ENCODE data around the gene RAD21L1. TPM values are rescaled to one million over a fixed set of nuclear protein-coding genes. Genes with fewer than 3 reads are reported as not detected.

RAD21L1 gene
- total and polyA plus RNA-seq, 2 of the 8 experiments (the other 6 are each of a cell fraction or from before 2014, with no cell fraction given), result 0.06 to 0.26 TPM

DNA sequence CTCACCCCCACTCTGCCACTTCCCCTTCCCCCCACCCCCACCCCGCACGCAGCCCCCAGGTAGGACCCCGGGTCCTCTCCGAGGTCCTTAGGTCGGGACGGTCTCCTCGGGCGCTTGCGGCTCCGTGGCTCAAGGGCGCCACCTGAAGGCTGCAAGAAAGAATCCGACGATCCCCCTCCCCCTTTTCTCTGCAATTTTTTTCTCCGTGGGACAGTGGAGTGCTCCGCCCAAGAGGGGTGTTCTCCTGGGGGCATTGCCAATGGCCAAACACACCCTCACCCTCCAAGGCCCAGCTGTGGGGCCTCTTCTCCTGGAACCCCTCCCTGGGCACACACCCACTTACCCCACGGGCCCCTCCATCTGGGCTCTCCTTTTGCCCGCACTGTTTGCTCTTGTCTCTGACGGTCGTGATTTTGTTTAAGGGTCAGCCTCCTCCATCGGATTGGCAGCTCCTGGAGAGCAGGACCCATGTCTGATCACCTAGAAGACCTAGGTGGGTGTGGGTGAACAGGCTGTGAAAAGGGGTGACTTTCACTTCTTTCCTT, 40.0 kb upstream of the RAD21L1 start:
- H3K14ac ChIP-seq (ENCODE audit: insufficient read length), result no peak overlapping the region
- no peaks in the 10 kb centered on the region; a peak in 1 of 8 replicates for H3K36me3 ChIP-seq (ENCODE audit: control insufficient read depth in 2 of 4, insufficient read depth in 4 of 4, low read length in 3 of 4)
- peak overlapping the region; percentile 15 to 63 for H3K4me2 ChIP-seq (ENCODE audit: insufficient read depth in 1 of 2, low read depth in 2 of 2, low read length in 2 of 2)
- H4K5ac ChIP-seq (ENCODE audit: insufficient read length, low read depth, low read length), result no peak overlapping the region
- no peaks in the 10 kb centered on the region for H3K9me3 ChIP-seq (ENCODE audit: insufficient read depth in 2 of 2, low read depth in 1 of 2, low read length in 1 of 2)
- H2BK12ac ChIP-seq (ENCODE audit: low read depth, low read length), result peak overlapping the region; percentile 91
- H3K9ac ChIP-seq (replicated peaks in 1 of 4; ENCODE audit: extremely low read depth in 1 of 4, low read depth in 3 of 4, low read length in 3 of 4), result no peak overlapping the region
- H3K4me1 ChIP-seq (replicated peaks in 1 of 4; ENCODE audit: control insufficient read depth in 3 of 4, insufficient read depth in 4 of 4, low read length in 3 of 4), result peaks cover 0 to 14% (median 8%) of the 10 kb centered on the region in 4 experiments; a peak in 5 of 7 replicates
- no peak overlapping the region; the same call in 1 of the 2 replicates for H3K18ac ChIP-seq (ENCODE audit: extremely low read depth, low read length)
- H3K4me3 ChIP-seq (ENCODE audit: extremely low read depth in 1 of 4, insufficient read depth in 2 of 4, low read depth in 3 of 4, low read length in 4 of 4), result peak overlapping the region in 2 of 4 experiments; percentile 41 to 72; a peak in 4 of 8 replicates
- no peak overlapping the region for H3K27ac ChIP-seq (ENCODE audit: low read depth, low read length)
- no peak overlapping the region for H3K56ac ChIP-seq (replicated peaks; ENCODE audit: insufficient read length, low read depth, low read length)
- DNase-seq (ENCODE audit: low read depth in 1 of 2, low spot score in 2 of 2), result peak; percentile 21 to 84
- peaks cover 11% of the 10 kb centered on the region; the same call in 1 of the 2 replicates for H3K23me2 ChIP-seq (ENCODE audit: low read depth, low read length)
- H2BK120ac ChIP-seq (replicated peaks; ENCODE audit: low read depth, low read length), result no peak overlapping the region
- H2AFZ ChIP-seq (ENCODE audit: low read length), result no peak overlapping the region
- H4K8ac ChIP-seq (ENCODE audit: extremely low read depth, insufficient read depth, low read length), result no peak overlapping the region
- POLR2A ChIA-PET (ENCODE audit: partially characterized antibody), result no interaction called here
- H3K27me3 ChIP-seq (replicated peaks in 1 of 4; ENCODE audit: control insufficient read depth in 3 of 4, extremely low read depth in 1 of 4, insufficient read depth in 3 of 4, low read length in 3 of 4), result peaks cover 8 to 38% (median 26%) of the 10 kb centered on the region in 4 experiments
- H4K20me1 ChIP-seq (replicated peaks in 1 of 2; ENCODE audit: control insufficient read depth in 1 of 2, insufficient read depth in 2 of 2, low read length in 2 of 2), result peaks cover 0 to 5% of the 10 kb centered on the region in 2 experiments
- H3K79me2 ChIP-seq (ENCODE audit: control insufficient read depth in 1 of 2, insufficient read depth in 2 of 2, low read length in 2 of 2), result no peaks in the 10 kb centered on the region
- CTCF ChIA-PET (ENCODE audit: partially characterized antibody), result interaction anchor here (1.0 to 5.0 kb wide), 9 partner anchors 9 to 252 kb away, joined by 3 to 34 read pairs (median 4); no protein-coding TSS in a partner anchor
- H2BK5ac ChIP-seq (ENCODE audit: low read depth, low read length), result no peak overlapping the region
- no peak overlapping the region for H3K4ac ChIP-seq (replicated peaks; ENCODE audit: insufficient read length, low read depth, low read length)
- H4K91ac ChIP-seq (replicated peaks; ENCODE audit: insufficient read length, low read length), result no peak overlapping the region
- peak; percentile 85; the same call in 1 of the 2 replicates for TF ChIP-seq KDM1A (IDR thresholded peaks at IDR 0.05; ENCODE audit: borderline replicate concordance, low read length)
- TF ChIP-seq ASH2L (IDR thresholded peaks at IDR 0.05; ENCODE audit: low read length), result no peak
- TF ChIP-seq RAD21 (IDR thresholded peaks at IDR 0.05 in 1 of 2, conservative IDR thresholded peaks at IDR 0.05 in 1 of 2; ENCODE audit: low read depth in 2 of 2, low read length in 2 of 2), result peak; percentile 63 to 65
- TF ChIP-seq NRF1 (IDR thresholded peaks at IDR 0.05; ENCODE audit: low read depth, low read length), result no peak
- TF ChIP-seq, protein P1, sequence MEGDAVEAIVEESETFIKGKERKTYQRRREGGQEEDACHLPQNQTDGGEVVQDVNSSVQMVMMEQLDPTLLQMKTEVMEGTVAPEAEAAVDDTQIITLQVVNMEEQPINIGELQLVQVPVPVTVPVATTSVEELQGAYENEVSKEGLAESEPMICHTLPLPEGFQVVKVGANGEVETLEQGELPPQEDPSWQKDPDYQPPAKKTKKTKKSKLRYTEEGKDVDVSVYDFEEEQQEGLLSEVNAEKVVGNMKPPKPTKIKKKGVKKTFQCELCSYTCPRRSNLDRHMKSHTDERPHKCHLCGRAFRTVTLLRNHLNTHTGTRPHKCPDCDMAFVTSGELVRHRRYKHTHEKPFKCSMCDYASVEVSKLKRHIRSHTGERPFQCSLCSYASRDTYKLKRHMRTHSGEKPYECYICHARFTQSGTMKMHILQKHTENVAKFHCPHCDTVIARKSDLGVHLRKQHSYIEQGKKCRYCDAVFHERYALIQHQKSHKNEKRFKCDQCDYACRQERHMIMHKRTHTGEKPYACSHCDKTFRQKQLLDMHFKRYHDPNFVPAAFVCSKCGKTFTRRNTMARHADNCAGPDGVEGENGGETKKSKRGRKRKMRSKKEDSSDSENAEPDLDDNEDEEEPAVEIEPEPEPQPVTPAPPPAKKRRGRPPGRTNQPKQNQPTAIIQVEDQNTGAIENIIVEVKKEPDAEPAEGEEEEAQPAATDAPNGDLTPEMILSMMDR (IDR thresholded peaks at IDR 0.05; ENCODE audit: control extremely low read depth in 1 of 3, insufficient read depth in 1 of 3, low read depth in 1 of 3, low read length in 3 of 3), result peak; percentile 57 to 74 (median 68)
- TF ChIP-seq BACH1 (IDR thresholded peaks at IDR 0.05; ENCODE audit: low read length), result peak; percentile 48; the same call in 1 of the 2 replicates
- TF ChIP-seq HDAC2 (IDR thresholded peaks at IDR 0.05; ENCODE audit: borderline replicate concordance in 1 of 2, low read depth in 2 of 2, low read length in 2 of 2), result peak in 1 of 2 experiments; percentile 72; a peak in 1 of 4 replicates
- 0 out of 4 replicates have a peak, but pooled peaks of 1 of the 2 experiments have one; percentile 8 for TF ChIP-seq SIN3A (conservative IDR thresholded peaks at IDR 0.05 in 1 of 2, IDR thresholded peaks at IDR 0.05 in 1 of 2; ENCODE audit: low read depth in 1 of 2, low read length in 2 of 2)
- peak overlapping the region; percentile 36; the same call in 1 of the 2 replicates for H2BK15ac ChIP-seq (ENCODE audit: low read length)
- H2AK5ac ChIP-seq (ENCODE audit: low read depth, low read length), result no peak overlapping the region
- H3K79me1 ChIP-seq (ENCODE audit: low read depth, low read length), result 0 out of 2 replicates have a peak, but pooled peaks cover 2% of the 10 kb centered on the region
- no peak overlapping the region for H2BK20ac ChIP-seq (ENCODE audit: low read length)
- FAIRE-seq, result no peak
- 43% methylated on average over 7 of the region's 20 CpGs; no CpG with 5 or more reads in 1 of the 2 experiments for WGBS, 2 experiments (ENCODE audit: extremely low coverage in 1 of 2, insufficient coverage in 1 of 2, insufficient read length in 1 of 2, insufficient replicate concordance in 2 of 2, low coverage in 1 of 2, low lambda C conversion rate in 2 of 2, missing lambda C conversion rate in 1 of 2)
- no peak overlapping the region for H3K23ac ChIP-seq (ENCODE audit: insufficient read length)

Data from H1 (cell line).